Left ventricle myocardium inferior (tissue), 1 donor: ENCODE measurements around the gene CBX3. TPM values are rescaled to one million over a fixed set of nuclear protein-coding genes. Genes with fewer than 3 reads are reported as not detected.
A peak's percentile ranks its signal among the peaks of the same experiment; 100 is the strongest.

ENCODE experiments used
- DNase-seq: peaks from one replicate; pipeline ENCODE4 v3.0.0-alpha.2; 2020
- H3K27ac ChIP-seq: fragments of 200-600 bp; replicated peaks from 2 replicates; pipeline ENCODE4 v1.8.0; 2021
- H3K27me3 ChIP-seq: fragments of 200-600 bp; 2 replicates; pipeline ENCODE4 v1.8.0; 2021; ENCODE audit warnings: low read depth
- H3K36me3 ChIP-seq: fragments of 200-600 bp; 2 replicates; pipeline ENCODE4 v1.8.0; 2021
- H3K4me1 ChIP-seq: fragments of 200-600 bp; 2 replicates; pipeline ENCODE4 v1.8.0; 2021
- H3K4me3 ChIP-seq: fragments of 200-600 bp; 2 replicates; pipeline ENCODE4 v1.8.0; 2021; ENCODE audit warnings: mild to moderate bottlenecking, moderate library complexity
- H3K9me3 ChIP-seq: fragments of 200-600 bp; replicated peaks from 2 replicates; pipeline ENCODE4 v1.8.0; 2021
- intact Hi-C: fragments of 100-400 bp; cut with micrococcal nuclease; formaldehyde crosslinking; loops from one replicate; pipeline ENCODE4 v1.11.0; 2022
- total RNA-seq: library from RNA; stranded (reverse); fragmentation: NEBNext Ultra II Directional; extraction: Animal tissue kit (Norgen Biotek cat#: 25700); gene quantifications from one replicate; pipeline ENCODE4 v1.2.1, GENCODE V29; 2021
- TF ChIP-seq, protein P1 (sequence below): fragments of 200-600 bp; IDR thresholded peaks from 2 replicates; pipeline ENCODE4 v1.8.0; 2021; ENCODE audit warnings: antibody characterized with exemption, mild to moderate bottlenecking, borderline replicate concordance
- donor health status: DM: no; HTN: yes; CAD: no; lungs with severe emphysema.

The CBX3 gene
- total RNA-seq, 1 donor from 2014 or later = 58.5 TPM

- H3K4me1 ChIP-seq = peaks cover 54% of the 10 kb centered on the region
Observed at GRCh38 chr7:26189697-26190096, 11.8 kb upstream of the CBX3 start.

GRCh38 chr7:26190417-26190869 lies 11.1 kb upstream of the CBX3 start:
- H3K4me3 ChIP-seq = no peak overlapping the region
- H3K4me1 ChIP-seq = peaks cover 62% of the 10 kb centered on the region
- H3K27ac ChIP-seq = no peak overlapping the region
- no peak for DNase-seq
- intact Hi-C loops = no loop called here
- H3K9me3 ChIP-seq = no peaks in the 10 kb centered on the region
- TF ChIP-seq, protein P1, sequence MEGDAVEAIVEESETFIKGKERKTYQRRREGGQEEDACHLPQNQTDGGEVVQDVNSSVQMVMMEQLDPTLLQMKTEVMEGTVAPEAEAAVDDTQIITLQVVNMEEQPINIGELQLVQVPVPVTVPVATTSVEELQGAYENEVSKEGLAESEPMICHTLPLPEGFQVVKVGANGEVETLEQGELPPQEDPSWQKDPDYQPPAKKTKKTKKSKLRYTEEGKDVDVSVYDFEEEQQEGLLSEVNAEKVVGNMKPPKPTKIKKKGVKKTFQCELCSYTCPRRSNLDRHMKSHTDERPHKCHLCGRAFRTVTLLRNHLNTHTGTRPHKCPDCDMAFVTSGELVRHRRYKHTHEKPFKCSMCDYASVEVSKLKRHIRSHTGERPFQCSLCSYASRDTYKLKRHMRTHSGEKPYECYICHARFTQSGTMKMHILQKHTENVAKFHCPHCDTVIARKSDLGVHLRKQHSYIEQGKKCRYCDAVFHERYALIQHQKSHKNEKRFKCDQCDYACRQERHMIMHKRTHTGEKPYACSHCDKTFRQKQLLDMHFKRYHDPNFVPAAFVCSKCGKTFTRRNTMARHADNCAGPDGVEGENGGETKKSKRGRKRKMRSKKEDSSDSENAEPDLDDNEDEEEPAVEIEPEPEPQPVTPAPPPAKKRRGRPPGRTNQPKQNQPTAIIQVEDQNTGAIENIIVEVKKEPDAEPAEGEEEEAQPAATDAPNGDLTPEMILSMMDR = no peak
- peaks cover 91% of the 10 kb centered on the region for H3K36me3 ChIP-seq
- H3K27me3 ChIP-seq = no peaks in the 10 kb centered on the region

More at GRCh38 chr7:26189697-26190096, 11.8 kb upstream of the CBX3 start:
- intact Hi-C loops = no loop called here
- no peak overlapping the region for H3K4me3 ChIP-seq
- no peaks in the 10 kb centered on the region for H3K9me3 ChIP-seq
- peaks cover 89% of the 10 kb centered on the region for H3K36me3 ChIP-seq
- TF ChIP-seq, protein P1 = no peak
- no peaks in the 10 kb centered on the region for H3K27me3 ChIP-seq
- H3K27ac ChIP-seq = no peak overlapping the region
- no peak for DNase-seq

DNA sequence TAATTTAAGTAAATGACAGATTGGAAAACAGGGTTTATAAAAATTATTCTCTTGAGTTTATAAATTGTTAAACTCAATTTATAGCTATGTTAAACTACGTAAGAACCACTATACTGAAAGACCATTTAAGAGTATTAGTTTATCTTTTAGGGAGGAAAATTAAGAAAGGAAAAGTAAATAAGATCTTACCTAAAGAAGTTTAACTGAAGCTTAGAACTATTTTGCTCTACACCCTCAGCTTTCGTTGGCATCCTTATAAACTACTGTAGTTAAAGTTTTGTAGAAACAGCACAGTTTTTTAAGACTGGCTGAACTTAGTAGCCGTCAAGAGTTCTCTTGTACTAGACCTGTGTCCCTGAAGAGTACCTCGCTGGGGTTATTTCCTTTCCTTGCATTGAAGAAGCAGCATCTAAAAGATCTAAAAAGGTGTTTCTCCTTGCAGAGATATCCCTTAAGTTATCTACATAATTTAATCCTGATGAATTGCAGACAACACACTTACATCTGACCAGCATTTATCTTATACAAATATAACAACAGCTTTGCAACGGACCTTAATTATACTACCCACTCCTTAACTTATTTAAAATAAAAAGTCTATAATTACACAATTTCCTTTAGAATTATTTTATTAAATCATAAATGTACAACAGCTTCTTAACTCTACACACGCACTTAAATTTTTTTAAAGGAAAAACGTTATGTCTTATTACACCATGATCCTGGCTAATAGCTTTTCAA lies 10.1 kb upstream of the CBX3 start:
- no peak overlapping the region for H3K4me3 ChIP-seq
- peaks cover 98% of the 10 kb centered on the region for H3K36me3 ChIP-seq
- no peak for DNase-seq
- H3K9me3 ChIP-seq = no peaks in the 10 kb centered on the region
- intact Hi-C loops = no loop called here
- no peak overlapping the region for H3K27ac ChIP-seq
- H3K27me3 ChIP-seq = no peaks in the 10 kb centered on the region
- peaks cover 71% of the 10 kb centered on the region for H3K4me1 ChIP-seq
- TF ChIP-seq, protein P1 = no peak

GRCh38 chr7:26191974-26192479 lies 9.5 kb upstream of the CBX3 start:
- Histone ChIP-seq H3K9me3 (no peaks in the 10 kb centered on the region), H3K27ac (no peak overlapping the region), H3K36me3 (peaks cover 100% of the 10 kb centered on the region), H3K4me3 (no peak overlapping the region), H3K4me1 (peaks cover 78% of the 10 kb centered on the region), H3K27me3 (no peaks in the 10 kb centered on the region)
- no peak for DNase-seq
- intact Hi-C loops = no loop called here
- TF ChIP-seq, protein P1 = no peak

DNA sequence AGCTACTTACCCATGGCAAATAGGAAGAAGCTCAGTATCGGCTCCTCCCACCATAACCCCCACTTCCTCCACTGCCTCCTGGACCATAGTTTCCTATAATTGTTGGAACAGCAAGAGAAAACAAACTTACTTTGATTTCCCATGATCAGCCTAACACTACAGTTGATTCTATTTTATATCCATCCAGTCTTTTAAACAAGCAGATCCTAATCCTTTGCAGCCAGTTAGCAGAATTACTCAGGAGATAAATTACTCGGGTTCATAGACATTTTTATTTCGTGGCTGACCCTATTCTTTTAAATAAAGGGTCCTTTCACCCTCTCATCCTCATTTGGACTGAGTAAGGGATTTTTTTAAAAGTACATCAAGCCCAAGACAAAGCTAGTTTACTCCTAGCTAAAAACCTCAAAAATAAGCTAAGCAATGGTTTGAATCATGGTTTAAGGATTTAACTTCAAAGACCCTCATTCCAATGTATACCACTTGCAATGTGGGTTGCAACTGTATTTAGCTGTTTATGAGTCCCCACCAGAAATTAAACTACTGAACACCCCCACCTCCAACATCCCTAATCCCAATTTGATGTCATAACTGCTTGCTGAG lies 9.0 kb upstream of the CBX3 start:
- intact Hi-C loops = no loop called here
- TF ChIP-seq, protein P1 = no peak
- Histone ChIP-seq H3K27ac (peak overlapping the region; percentile 18), H3K4me3 (peak overlapping the region; percentile 6), H3K27me3 (no peaks in the 10 kb centered on the region), H3K36me3 (peaks cover 100% of the 10 kb centered on the region), H3K4me1 (peaks cover 83% of the 10 kb centered on the region), H3K9me3 (no peaks in the 10 kb centered on the region)
- no peak for DNase-seq
